Tibial nerve (tissue), 4 donors: ENCODE results near the gene PALB2. TPM values are rescaled to one million over a fixed set of nuclear protein-coding genes. Genes with fewer than 3 reads are reported as not detected.

Experiments
- DNase-seq, 2 donors: peaks; one replicate each; pipeline ENCODE4 v3.0.0-alpha.2; 2019; ENCODE audit warnings: low spot score in 2 of 2
- H3K27ac ChIP-seq, 4 donors: fragments of 200-600 bp; sonication (generic) in 3 of 4; one replicate each; pipeline ENCODE4 v1.5.1; 2017 to 2019; ENCODE audit warnings: mild to moderate bottlenecking in 1 of 4
- H3K27me3 ChIP-seq, 2 donors: fragments of 200-600 bp; sonication (generic) in 1 of 2; one replicate each; pipeline versions ENCODE4 v1.5.1 to v1.6.0; 2017 to 2019
- H3K36me3 ChIP-seq, 3 donors: fragments of 200-600 bp; sonication (generic); one replicate each; pipeline ENCODE4 v1.5.1; 2018 to 2019
- H3K4me1 ChIP-seq, 4 donors: fragments of 200-600 bp; sonication (generic) in 3 of 4; one replicate each; pipeline ENCODE4 v1.5.1; 2017 to 2019
- H3K4me3 ChIP-seq, 4 donors: fragments of 200-600 bp; sonication (generic) in 3 of 4; one replicate each; pipeline ENCODE4 v1.5.1; 2017 to 2019; ENCODE audit warnings: mild to moderate bottlenecking in 1 of 4, moderate library complexity in 1 of 4
- H3K9me3 ChIP-seq, 4 donors: fragments of 200-600 bp; sonication (generic) in 3 of 4; one replicate each; pipeline ENCODE4 v1.5.1; 2017 to 2019
- EP300 ChIP-seq, 2 donors: sonication (generic); formaldehyde crosslinking; IDR thresholded peaks; one replicate each; pipeline ENCODE4 v1.6.1; 2017; ENCODE audit warnings: antibody characterized with exemption in 2 of 2, mild to moderate bottlenecking in 1 of 2
- POLR2A ChIP-seq, 2 donors: fragments of 450-650 bp; IDR thresholded peaks; one replicate each; pipeline ENCODE4 v1.6.1; 2017; ENCODE audit warnings: antibody characterized with exemption in 2 of 2, mild to moderate bottlenecking in 2 of 2, moderate library complexity in 2 of 2
- WGBS, 2 donors: methylation state at CpG; one replicate each; pipeline ENCODE4 v1.1.5; 2018; 5-methylcytosine and 5-hydroxymethylcytosine counted together
- total RNA-seq, 4 donors: library from RNA; depleted of rRNA; stranded (reverse); fragments of >200 nt; gene quantifications; one replicate each; pipeline ENCODE4 v1.1.0, GENCODE V29; 2016
- TF ChIP-seq, protein P1 (sequence below), 5 experiments: fragments of 200-600 bp in 3 of 5; fragments of 450-650 bp in 2 of 5; sonication (generic) in 3 of 5; IDR thresholded peaks; one replicate each; pipeline ENCODE4 v1.5.1; 2016 to 2019; ENCODE audit warnings: antibody characterized with exemption in 5 of 5, mild to moderate bottlenecking in 3 of 5, moderate library complexity in 2 of 5

The PALB2 gene
- total RNA-seq, 4 donors from 2014 or later = 9.6 to 19.0 (median 10.7) TPM

DNA sequence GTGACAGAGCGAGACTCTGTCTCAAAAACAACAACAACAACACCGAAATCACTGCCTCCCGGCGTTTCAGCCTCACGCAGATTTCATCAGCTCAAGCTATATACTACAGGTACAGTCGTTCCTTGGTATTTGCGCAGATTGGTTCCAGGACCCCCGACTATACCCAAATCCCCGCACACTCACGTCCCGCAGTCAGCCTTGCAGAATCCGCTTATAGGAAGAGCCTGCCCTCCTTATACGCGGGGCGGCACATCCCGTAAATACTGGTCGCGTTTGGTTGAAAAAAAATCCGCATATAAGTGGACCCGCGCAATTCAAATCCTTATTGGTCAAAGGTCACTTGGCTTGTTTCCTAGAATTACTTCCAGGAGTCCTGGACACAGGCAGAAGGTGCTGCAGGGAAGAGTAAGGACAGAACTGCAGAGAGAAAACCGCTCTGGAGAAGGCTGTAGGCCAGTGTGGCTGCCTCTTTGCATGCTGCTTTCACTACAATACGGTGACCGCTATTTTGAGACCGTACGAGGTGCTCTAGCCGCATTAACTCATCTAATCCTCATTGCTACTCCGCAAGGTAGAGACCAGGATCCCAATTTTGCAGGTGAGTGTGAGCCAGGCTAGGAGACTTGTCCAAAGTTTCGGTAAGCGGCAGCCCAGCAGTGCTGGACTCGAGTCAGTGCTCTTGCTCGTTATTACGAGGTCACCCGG is 45.7 kb downstream of the PALB2 start:
- H3K27ac ChIP-seq = peak overlapping the region; percentile 49 to 88 (median 78)
- 15 to 25% methylated on average over 30 to 33 of the region's 34 CpGs for WGBS, 2 donors
- TF ChIP-seq POLR2A (IDR thresholded peaks at IDR 0.05) (no peak), EP300 (IDR thresholded peaks at IDR 0.05) (no peak)
- TF ChIP-seq, protein P1, sequence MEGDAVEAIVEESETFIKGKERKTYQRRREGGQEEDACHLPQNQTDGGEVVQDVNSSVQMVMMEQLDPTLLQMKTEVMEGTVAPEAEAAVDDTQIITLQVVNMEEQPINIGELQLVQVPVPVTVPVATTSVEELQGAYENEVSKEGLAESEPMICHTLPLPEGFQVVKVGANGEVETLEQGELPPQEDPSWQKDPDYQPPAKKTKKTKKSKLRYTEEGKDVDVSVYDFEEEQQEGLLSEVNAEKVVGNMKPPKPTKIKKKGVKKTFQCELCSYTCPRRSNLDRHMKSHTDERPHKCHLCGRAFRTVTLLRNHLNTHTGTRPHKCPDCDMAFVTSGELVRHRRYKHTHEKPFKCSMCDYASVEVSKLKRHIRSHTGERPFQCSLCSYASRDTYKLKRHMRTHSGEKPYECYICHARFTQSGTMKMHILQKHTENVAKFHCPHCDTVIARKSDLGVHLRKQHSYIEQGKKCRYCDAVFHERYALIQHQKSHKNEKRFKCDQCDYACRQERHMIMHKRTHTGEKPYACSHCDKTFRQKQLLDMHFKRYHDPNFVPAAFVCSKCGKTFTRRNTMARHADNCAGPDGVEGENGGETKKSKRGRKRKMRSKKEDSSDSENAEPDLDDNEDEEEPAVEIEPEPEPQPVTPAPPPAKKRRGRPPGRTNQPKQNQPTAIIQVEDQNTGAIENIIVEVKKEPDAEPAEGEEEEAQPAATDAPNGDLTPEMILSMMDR (IDR thresholded peaks at IDR 0.05) = no peak
- H3K4me3 ChIP-seq = peak overlapping the region; percentile 71 to 95 (median 89)
- no peaks in the 10 kb centered on the region for H3K9me3 ChIP-seq
- DNase-seq = no peak
- H3K4me1 ChIP-seq = peaks cover 0 to 30% (median 15%) of the 10 kb centered on the region in 4 donors
- peaks cover 0 to 40% (median 0%) of the 10 kb centered on the region in 3 donors for H3K36me3 ChIP-seq
- no peaks in the 10 kb centered on the region for H3K27me3 ChIP-seq

DNA sequence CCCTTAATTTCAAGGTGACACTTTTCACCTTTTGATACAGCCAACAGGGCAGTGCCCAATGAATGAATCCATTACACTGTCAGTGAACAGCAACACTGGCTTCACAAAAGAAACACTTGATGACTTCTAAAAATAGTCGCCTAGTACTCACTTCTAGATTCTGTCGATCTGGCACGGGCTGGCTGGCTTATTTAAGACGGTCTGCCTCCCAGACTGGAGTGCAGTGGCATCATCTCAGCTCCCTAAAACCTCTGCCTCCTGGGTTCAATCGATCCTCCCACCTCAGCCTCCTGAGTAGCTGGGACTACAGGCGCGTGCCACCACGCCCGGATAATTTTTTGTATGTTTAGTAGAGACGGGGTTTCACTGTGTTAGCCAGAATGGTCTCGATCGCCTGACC is 46.9 kb downstream of the PALB2 start:
- WGBS, 2 donors = 95 to 96% methylated on average over 12 of the region's 12 CpGs
- H3K27me3 ChIP-seq = no peaks in the 10 kb centered on the region
- peaks cover 0 to 51% (median 0%) of the 10 kb centered on the region in 3 donors for H3K36me3 ChIP-seq
- H3K4me3 ChIP-seq = no peak overlapping the region
- H3K9me3 ChIP-seq = no peaks in the 10 kb centered on the region
- TF ChIP-seq, protein P1 (IDR thresholded peaks at IDR 0.05) = no peak
- TF ChIP-seq EP300 (IDR thresholded peaks at IDR 0.05) = no peak
- TF ChIP-seq POLR2A (IDR thresholded peaks at IDR 0.05) = no peak
- H3K4me1 ChIP-seq = peaks cover 0 to 30% (median 15%) of the 10 kb centered on the region in 4 donors
- no peak overlapping the region for H3K27ac ChIP-seq
- no peak for DNase-seq

DNA sequence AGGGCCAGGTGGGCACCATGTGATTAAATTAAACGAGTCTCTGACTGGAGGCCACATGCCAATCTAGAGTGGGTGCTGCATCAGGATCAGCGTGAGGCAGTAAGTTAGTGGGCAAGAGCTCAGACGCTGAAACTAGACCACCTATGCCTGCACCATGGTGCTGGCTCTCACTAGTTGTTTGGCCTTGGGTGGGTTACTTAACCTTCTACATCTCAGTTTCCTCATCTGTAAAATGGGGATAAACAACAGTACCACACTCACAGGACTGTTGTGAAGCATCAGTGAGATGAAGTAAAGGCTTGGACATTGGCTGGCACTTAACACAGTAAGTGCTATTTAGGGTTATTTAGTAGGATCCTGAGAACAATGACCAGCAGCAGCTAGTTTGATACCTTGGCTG is 50.9 kb downstream of the PALB2 start:
- DNase-seq = no peak
- H3K36me3 ChIP-seq = peaks cover 7 to 91% (median 9%) of the 10 kb centered on the region in 3 donors

DNA sequence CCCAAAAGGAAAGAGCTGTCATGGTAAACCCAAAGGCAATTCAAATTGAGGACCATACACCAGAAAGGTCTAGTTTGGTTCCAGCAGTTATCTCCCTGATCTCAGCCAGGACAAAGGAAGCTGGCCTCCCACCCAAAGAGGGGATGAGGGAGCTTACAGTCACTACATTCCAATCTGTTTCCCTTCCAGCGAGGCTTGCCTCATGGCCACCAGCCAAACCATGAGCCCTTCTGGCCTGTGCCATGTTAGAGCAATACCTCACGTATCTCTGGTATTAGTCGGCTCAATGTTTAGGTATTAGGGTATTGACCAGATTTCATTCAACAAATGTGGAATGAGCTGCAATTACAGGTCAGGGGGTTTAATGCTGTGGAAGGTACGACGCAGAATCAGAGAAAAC is 53.4 kb downstream of the PALB2 start:
- WGBS, 2 donors = 86 to 88% methylated on average over 5 of the region's 5 CpGs
- TF ChIP-seq POLR2A (IDR thresholded peaks at IDR 0.05) (no peak), EP300 (IDR thresholded peaks at IDR 0.05) (no peak)
- TF ChIP-seq, protein P1 (IDR thresholded peaks at IDR 0.05) = no peak
- Histone ChIP-seq H3K27me3 (no peaks in the 10 kb centered on the region), H3K27ac (no peak overlapping the region), H3K4me1 (no peaks in the 10 kb centered on the region), H3K36me3 (peaks cover 7 to 98% (median 16%) of the 10 kb centered on the region in 3 donors), H3K4me3 (no peak overlapping the region), H3K9me3 (no peaks in the 10 kb centered on the region)
- no peak for DNase-seq

More for the DNA sequence above, 50.9 kb downstream of the PALB2 start:
- 86 to 88% methylated on average over 3 of the region's 3 CpGs for WGBS, 2 donors
- Histone ChIP-seq H3K27me3 (no peaks in the 10 kb centered on the region), H3K27ac (no peak overlapping the region), H3K9me3 (no peaks in the 10 kb centered on the region), H3K4me1 (peaks cover 0 to 17% (median 12%) of the 10 kb centered on the region in 4 donors), H3K4me3 (no peak overlapping the region)
- TF ChIP-seq EP300 (IDR thresholded peaks at IDR 0.05) (no peak), POLR2A (IDR thresholded peaks at IDR 0.05) (no peak)
- TF ChIP-seq, protein P1 (IDR thresholded peaks at IDR 0.05) = no peak
